ENCODE measurements around the gene ROR2.

ROR2 gene

DNA sequence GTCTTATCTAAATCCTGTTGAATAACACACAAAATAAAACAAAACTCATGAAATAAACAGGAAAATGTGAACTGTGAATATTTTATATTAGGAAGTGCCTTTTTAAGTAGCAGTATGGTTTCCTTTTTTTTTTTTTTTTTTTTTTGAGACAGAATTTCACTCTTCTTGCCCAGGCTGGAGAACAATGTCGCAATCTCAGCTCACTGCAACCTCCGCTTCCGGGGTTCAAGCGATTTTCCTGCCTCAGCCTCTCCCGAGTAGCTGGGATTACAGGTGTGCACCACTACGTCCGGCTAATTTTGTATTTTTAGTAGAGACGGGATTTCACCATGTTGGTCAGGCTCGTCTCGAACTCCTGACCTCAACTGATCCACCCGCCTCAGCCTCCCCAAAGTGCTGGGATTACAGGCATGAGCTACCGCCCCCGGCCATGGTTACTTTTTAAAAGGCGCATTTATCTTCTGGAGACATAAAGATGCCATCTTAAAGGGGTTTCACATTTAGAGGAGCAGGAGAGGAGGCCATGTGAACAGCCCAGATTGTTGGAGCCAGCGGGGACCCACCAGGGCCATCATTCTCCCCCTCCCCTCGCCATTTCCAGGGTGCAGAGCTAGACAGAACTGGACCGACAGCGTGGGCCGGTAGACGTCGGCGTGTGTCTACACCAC lies 64.1 kb downstream of the ROR2 start:
- 0 out of 2 replicates have a peak, but pooled peaks cover 2% of the 10 kb centered on the region for H3K36me3 ChIP-seq
- no peak for DNase-seq
- H3K4me3 ChIP-seq (ENCODE audit: low read depth, low read length): no peak overlapping the region
- H3K9me3 ChIP-seq: no peaks in the 10 kb centered on the region
- H3K27me3 ChIP-seq: no peaks in the 10 kb centered on the region
- TF ChIP-seq, protein P1, sequence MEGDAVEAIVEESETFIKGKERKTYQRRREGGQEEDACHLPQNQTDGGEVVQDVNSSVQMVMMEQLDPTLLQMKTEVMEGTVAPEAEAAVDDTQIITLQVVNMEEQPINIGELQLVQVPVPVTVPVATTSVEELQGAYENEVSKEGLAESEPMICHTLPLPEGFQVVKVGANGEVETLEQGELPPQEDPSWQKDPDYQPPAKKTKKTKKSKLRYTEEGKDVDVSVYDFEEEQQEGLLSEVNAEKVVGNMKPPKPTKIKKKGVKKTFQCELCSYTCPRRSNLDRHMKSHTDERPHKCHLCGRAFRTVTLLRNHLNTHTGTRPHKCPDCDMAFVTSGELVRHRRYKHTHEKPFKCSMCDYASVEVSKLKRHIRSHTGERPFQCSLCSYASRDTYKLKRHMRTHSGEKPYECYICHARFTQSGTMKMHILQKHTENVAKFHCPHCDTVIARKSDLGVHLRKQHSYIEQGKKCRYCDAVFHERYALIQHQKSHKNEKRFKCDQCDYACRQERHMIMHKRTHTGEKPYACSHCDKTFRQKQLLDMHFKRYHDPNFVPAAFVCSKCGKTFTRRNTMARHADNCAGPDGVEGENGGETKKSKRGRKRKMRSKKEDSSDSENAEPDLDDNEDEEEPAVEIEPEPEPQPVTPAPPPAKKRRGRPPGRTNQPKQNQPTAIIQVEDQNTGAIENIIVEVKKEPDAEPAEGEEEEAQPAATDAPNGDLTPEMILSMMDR (IDR thresholded peaks at IDR 0.05; ENCODE audit: low read depth, low read length): no peak
- H3K4me1 ChIP-seq: peaks cover 7% of the 10 kb centered on the region

DNA sequence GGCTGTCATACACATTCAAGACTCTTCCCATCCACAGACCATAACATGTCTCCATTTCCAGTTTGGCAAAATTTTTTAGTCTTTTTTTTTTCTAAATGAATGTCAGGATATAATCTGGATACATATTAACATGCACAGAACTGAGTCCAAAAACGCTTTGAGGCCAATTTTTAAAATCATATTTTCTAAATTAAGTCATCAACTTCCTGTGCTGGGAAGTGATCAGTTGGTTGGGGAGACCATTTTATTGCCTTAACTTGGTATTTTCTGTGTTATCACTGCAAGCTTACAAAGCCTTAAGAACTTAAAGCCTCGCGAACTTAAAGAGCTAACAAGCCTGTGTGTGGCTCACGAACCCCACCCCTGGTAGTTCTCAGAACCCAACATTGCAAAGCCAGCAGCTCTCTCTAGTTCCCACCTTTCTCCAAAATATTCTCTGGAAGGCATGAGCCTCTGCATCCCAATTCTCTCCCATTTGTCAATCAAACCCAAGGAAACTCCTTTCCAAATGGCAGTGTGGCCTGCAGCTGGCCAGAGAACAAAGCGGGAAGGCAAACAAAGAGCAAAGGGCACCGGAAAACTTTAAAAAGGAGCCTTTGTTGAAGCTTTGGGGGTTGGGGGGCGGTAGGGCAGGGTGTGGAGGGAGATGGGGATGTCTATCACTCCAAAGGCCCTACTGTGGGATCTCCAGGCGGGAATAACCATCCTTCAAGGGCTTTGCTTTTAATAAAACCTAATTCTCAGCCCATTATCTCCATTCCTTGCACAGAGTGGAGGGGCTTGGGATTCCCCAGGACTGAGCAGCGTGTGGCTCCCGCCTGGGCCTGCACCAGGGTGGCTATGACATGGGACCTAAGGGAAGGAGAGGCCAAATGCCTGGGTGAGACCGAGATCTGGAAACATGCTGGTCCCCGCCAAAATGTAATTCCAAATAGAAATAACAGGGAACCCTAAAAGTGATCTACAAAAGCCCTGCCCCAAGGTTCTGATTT lies 65.0 kb downstream of the ROR2 start:
- no peaks in the 10 kb centered on the region for H3K27me3 ChIP-seq
- peaks cover 7% of the 10 kb centered on the region for H3K4me1 ChIP-seq
- no peak overlapping the region for H3K4me3 ChIP-seq (ENCODE audit: low read depth, low read length)
- DNase-seq: no peak
- TF ChIP-seq, protein P1 (IDR thresholded peaks at IDR 0.05; ENCODE audit: low read depth, low read length): no peak
- no peaks in the 10 kb centered on the region for H3K9me3 ChIP-seq
- H3K36me3 ChIP-seq: 0 out of 2 replicates have a peak, but pooled peaks cover 2% of the 10 kb centered on the region

DNA sequence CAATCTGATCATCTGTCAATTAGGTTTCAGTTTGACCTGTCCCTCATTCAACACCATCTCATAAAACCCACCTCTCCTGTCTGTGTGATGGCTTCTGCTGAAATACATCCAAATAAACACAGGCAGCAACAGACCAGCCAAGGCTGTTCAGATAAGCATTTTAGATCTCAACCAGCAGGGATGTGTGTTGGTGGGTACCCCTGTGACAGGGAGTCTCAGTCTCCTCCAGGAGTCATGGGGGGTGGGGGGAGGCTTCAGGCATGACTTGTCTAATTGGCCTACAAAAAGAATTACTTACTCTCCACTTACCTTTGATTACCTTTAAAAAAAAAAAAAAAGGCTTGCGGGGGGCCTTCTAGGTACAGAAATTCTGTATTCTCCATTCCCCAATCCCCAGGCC lies 65.9 kb downstream of the ROR2 start:
- H3K4me1 ChIP-seq: peaks cover 7% of the 10 kb centered on the region
- H3K36me3 ChIP-seq: peaks cover 2% of the 10 kb centered on the region; the same call in 1 of the 2 replicates
- no peak overlapping the region for H3K4me3 ChIP-seq (ENCODE audit: low read depth, low read length)
- no peak for DNase-seq
- H3K27me3 ChIP-seq: no peaks in the 10 kb centered on the region
- TF ChIP-seq, protein P1 (IDR thresholded peaks at IDR 0.05; ENCODE audit: low read depth, low read length): no peak
- H3K9me3 ChIP-seq: no peaks in the 10 kb centered on the region

DNA sequence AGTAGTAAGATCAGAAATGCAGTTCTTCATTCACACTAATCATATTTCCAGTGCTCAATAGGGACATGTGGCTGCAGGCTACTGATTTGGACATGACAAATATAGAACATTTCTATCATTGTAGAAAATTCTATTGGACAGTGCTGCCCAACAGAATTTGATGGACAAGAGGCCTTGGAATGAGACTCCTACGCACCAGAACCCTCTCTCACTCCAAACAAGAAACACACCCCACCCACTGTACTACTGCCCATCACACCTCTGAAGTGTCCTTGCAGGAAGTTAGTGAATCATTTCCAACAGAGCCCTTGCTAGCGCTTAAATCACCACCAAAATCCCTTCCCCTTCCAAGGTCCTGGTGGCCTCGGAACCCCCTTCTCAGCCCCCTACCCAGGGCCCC lies 66.5 kb downstream of the ROR2 start:
- TF ChIP-seq, protein P1 (IDR thresholded peaks at IDR 0.05; ENCODE audit: low read depth, low read length): no peak
- Histone ChIP-seq H3K9me3 (no peaks in the 10 kb centered on the region), H3K36me3 (peaks cover 2% of the 10 kb centered on the region; the same call in 1 of the 2 replicates), H3K4me3 (ENCODE audit: low read depth, low read length) (no peak overlapping the region), H3K27me3 (no peaks in the 10 kb centered on the region), H3K4me1 (peaks cover 7% of the 10 kb centered on the region)
- DNase-seq: no peak

DNA sequence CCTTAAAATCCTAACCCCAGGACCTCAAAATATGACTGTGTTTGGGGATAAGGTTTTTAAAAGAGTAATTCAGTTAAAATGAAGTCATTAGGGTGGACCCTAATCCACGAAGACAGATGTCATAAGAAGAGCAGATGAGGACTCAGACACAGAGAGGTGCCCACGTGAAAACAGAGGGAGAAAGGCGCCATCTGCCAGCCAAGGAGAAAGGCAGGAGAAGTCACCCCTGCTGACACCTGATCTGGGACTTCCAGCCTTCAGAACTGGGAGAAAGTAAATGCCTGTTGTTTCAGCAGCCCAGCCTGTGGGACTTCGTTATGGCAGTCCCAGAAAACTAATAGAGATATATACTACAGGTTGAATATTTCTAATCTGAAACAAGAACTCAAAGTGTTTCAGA lies 67.4 kb downstream of the ROR2 start:
- TF ChIP-seq, protein P1 (IDR thresholded peaks at IDR 0.05; ENCODE audit: low read depth, low read length): peak; percentile 21; the same call in 1 of the 2 replicates
- Histone ChIP-seq H3K4me3 (ENCODE audit: low read depth, low read length) (no peak overlapping the region), H3K36me3 (peaks cover 2% of the 10 kb centered on the region), H3K9me3 (no peaks in the 10 kb centered on the region), H3K27me3 (no peaks in the 10 kb centered on the region), H3K4me1 (peaks cover 7% of the 10 kb centered on the region)
- no peak for DNase-seq

Measured in BE2C (cell line).